D721Med (cell line): ENCODE data around the gene GYS2.
"Not testable (repeated sequence)": the region's sequence is repeated elsewhere in the genome, so short reads cannot be mapped to it uniquely, and the experiment has no call there.

Experiments used
- DNase-seq: peaks from one replicate; pipeline ENCODE4 v3.0.0; 2011; ENCODE audit warnings: low spot score; ENCODE audit not compliant: insufficient read length
- FAIRE-seq: peaks from 2 replicates; lab custom pipeline; 2011; peaks lifted over from hg19 to GRCh38; lab: Jason Lieb, UNC
- CTCF ChIP-seq: IDR thresholded peaks from 2 replicates; pipeline ENCODE4 v1.5.1; 2012; ENCODE audit warnings: mild to moderate bottlenecking, control low read depth; ENCODE audit not compliant: insufficient read depth; ENCODE audit errors: missing control alignments

Gene GYS2

GRCh38 chr12:21606175-21606574, 1.5 kb upstream of the GYS2 start:
- FAIRE-seq: no peak
- DNase-seq: no peak
- no peak for TF ChIP-seq CTCF

- no peak for FAIRE-seq
These were observed 1.9 kb downstream of the GYS2 start for GRCh38 chr12:21602774-21603173.

GRCh38 chr12:21600196-21600595, 4.5 kb downstream of the GYS2 start:
- no peak for DNase-seq
- no peak for FAIRE-seq
- TF ChIP-seq CTCF: no peak

More at GRCh38 chr12:21602774-21603173, 1.9 kb downstream of the GYS2 start:
- DNase-seq: no peak
- TF ChIP-seq CTCF: no peak

GRCh38 chr12:21599143-21599999, 5.3 kb downstream of the GYS2 start:
- FAIRE-seq (no peak), DNase-seq (no peak)
- no peak for TF ChIP-seq CTCF

- FAIRE-seq (no peak), DNase-seq (no peak)
- TF ChIP-seq CTCF: no peak
These were observed 6.0 kb downstream of the GYS2 start for GRCh38 chr12:21598651-21599050.

GRCh38 chr12:21595356-21595755, 9.3 kb downstream of the GYS2 start:
- FAIRE-seq, DNase-seq: not testable (repeated sequence)

- TF ChIP-seq CTCF: no peak
- FAIRE-seq (no peak), DNase-seq (no peak)
These were observed 19.2 kb downstream of the GYS2 start for GRCh38 chr12:21585485-21585884.

- not testable (repeated sequence) for DNase-seq, FAIRE-seq
These were observed 20.1 kb downstream of the GYS2 start for GRCh38 chr12:21584403-21585182.
